Measurements from ENCODE around the gene DVL2. TPM values are rescaled to one million over a fixed set of nuclear protein-coding genes. Genes with fewer than 3 reads are reported as not detected.

DVL2 gene
- total and polyA plus RNA-seq, 2 of the 13 experiments (the other 11 are each of a cell fraction or from before 2014, with no cell fraction given), result 5.7 to 38.2 TPM

GRCh38 chr17:7237761-7238419 is 3.6 kb upstream of the DVL2 start:
- ChIA-PET CTCF (ENCODE audit: low intra/inter-chr PET ratio, low total read pairs) (no interaction called here), POLR2A (interaction anchor here (0.7 to 8.9 kb wide), 12 partner anchors 13 to 202 kb away, joined by 3 to 140 read pairs (median 6); partner anchors contain the start of genes ACADVL, ASGR1, ASGR2 and CTDNEP1)
- no peak overlapping the region for H2AFZ ChIP-seq (ENCODE audit: low read length)
- H3K4me3 ChIP-seq (replicated peaks in 1 of 3; ENCODE audit: insufficient read depth in 1 of 3, low read depth in 2 of 3, low read length in 3 of 3), result peak overlapping the region; percentile 97 to 98 (median 98); a peak in 5 of 6 replicates
- BruUV-seq (replicated peaks), result no TSS peak
- H3K9ac ChIP-seq (ENCODE audit: insufficient read depth, low read depth, low read length), result peak overlapping the region; percentile 96
- no peaks in the 10 kb centered on the region for H3K9me3 ChIP-seq (ENCODE audit: low read length)
- DNase-seq (ENCODE audit: low spot score) (peak; percentile 68), ATAC-seq (peak; percentile 6), FAIRE-seq (no peak)
- intact Hi-C loops (cut with micrococcal nuclease; ENCODE audit: unreplicated experiment) (loop anchor here (10.0 kb wide), 1 partner anchor 63 kb away; the partner anchor contains the start of gene ASGR1), in situ Hi-C loops (cut with HindIII; ENCODE audit: extremely low pct_ligation_motif_present, low pct_unique_long_range_greater_than_20kb) (no loop called here)
- H3K36me3 ChIP-seq (replicated peaks in 1 of 2; ENCODE audit: control insufficient read depth in 1 of 2, insufficient read depth in 2 of 2, low read length in 2 of 2), result peaks cover 10 to 24% of the 10 kb centered on the region in 2 experiments
- peaks cover 47% of the 10 kb centered on the region for H3K4me1 ChIP-seq (ENCODE audit: insufficient read depth, low read length)
- H3K27ac ChIP-seq (ENCODE audit: extremely low read length, insufficient read depth, low read length), result peak overlapping the region; percentile 88
- H3K79me2 ChIP-seq (ENCODE audit: insufficient read depth, low read length), result peaks cover 57% of the 10 kb centered on the region
- 4% methylated on average over 22 of the region's 73 CpGs for WGBS (ENCODE audit: low lambda C conversion rate)
- peak overlapping the region; percentile 84 for H3K4me2 ChIP-seq (ENCODE audit: low read depth, low read length)
- no peaks in the 10 kb centered on the region; a peak in 1 of 5 replicates for H3K27me3 ChIP-seq (ENCODE audit: control insufficient read depth in 1 of 2, insufficient read depth in 2 of 2, low read length in 2 of 2)
- H4K20me1 ChIP-seq (ENCODE audit: insufficient read depth, low read length), result 0 out of 2 replicates have a peak, but pooled peaks cover 3% of the 10 kb centered on the region
- TF ChIP-seq SP140L (CRISPR knock-in tag; IDR thresholded peaks at IDR 0.05; ENCODE audit: borderline replicate concordance) (no peak), NCOR1 (IDR thresholded peaks at IDR 0.05; ENCODE audit: borderline replicate concordance, low read length) (no peak), POLR2A (IDR thresholded peaks at IDR 0.05; ENCODE audit: insufficient read depth in 1 of 2, low read depth in 2 of 2, low read length in 2 of 2) (peak; percentile 39 to 59; a peak in 3 of 4 replicates), PCBP2 (optimal IDR thresholded peaks at IDR 0.05; ENCODE audit: low read depth, low read length, poor library complexity, severe bottlenecking) (no peak), MXI1 (IDR thresholded peaks at IDR 0.05; ENCODE audit: borderline replicate concordance, low read depth, low read length) (0 out of 3 replicates have a peak, but pooled peaks have one; percentile 14), POGK (CRISPR knock-in tag; conservative IDR thresholded peaks at IDR 0.05) (0 out of 2 replicates have a peak, but pooled peaks have one; percentile 34), ZFY (CRISPR knock-in tag; IDR thresholded peaks at IDR 0.05) (peak; percentile 64), ZNF563 (CRISPR knock-in tag; IDR thresholded peaks at IDR 0.05) (0 out of 2 replicates have a peak, but pooled peaks have one; percentile 47), ZNF772 (CRISPR knock-in tag; IDR thresholded peaks at IDR 0.05) (no peak), HNRNPH1 (optimal IDR thresholded peaks at IDR 0.05; ENCODE audit: low read depth, low read length) (no peak), ZNF761 (CRISPR knock-in tag; conservative IDR thresholded peaks at IDR 0.05) (0 out of 2 replicates have a peak, but pooled peaks have one; percentile 32), DMTF1 (CRISPR knock-in tag; IDR thresholded peaks at IDR 0.05) (no peak), HOXA3 (CRISPR knock-in tag; IDR thresholded peaks at IDR 0.05) (peak; percentile 54), ZNF280B (CRISPR knock-in tag; IDR thresholded peaks at IDR 0.05; ENCODE audit: borderline replicate concordance) (0 out of 2 replicates have a peak, but pooled peaks have one; percentile 19), ZNF574 (CRISPR knock-in tag; IDR thresholded peaks at IDR 0.05) (peak; percentile 46; the same call in 1 of the 2 replicates)

Data from HepG2 (cell line).